CMK (cell line): Measurements from ENCODE around the gene MMP13.
"Not testable (repeated sequence)": the region's sequence is repeated elsewhere in the genome, so short reads cannot be mapped to it uniquely, and the experiment has no call there.

Experiments
- DNase-seq: peaks from one replicate; pipeline ENCODE4 v3.0.0-alpha.2; 2010; ENCODE audit warnings: low read depth

MMP13 gene

DNA sequence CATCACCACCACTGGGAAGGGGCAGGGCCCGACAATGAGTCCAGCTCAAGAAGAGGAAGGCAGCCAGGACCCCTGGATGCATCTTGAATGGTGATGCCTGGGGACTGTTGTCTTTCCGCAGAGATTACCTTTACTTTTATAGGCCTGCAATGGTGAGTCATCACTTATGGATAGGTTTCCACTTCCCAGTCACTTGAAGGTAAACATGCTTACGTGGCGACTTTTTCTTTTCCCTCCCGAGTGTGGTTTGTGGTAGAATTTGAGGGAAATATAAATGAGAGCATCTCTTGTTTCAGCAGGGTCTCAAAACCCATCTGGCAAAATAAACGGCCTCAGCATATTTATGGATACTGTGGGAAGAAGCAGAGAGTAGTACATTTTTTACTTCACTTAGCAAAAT, at the start of gene MMP13:
MMP13 (minus strand) TSS at position 109 of the 400 bp plus-strand sequence; CDS start at position 82, 27 bp downstream.
- DNase-seq = no peak

GRCh38 chr11:103004234-103004633, 48.7 kb upstream of the MMP13 start:
- not testable (repeated sequence) for DNase-seq

DNA sequence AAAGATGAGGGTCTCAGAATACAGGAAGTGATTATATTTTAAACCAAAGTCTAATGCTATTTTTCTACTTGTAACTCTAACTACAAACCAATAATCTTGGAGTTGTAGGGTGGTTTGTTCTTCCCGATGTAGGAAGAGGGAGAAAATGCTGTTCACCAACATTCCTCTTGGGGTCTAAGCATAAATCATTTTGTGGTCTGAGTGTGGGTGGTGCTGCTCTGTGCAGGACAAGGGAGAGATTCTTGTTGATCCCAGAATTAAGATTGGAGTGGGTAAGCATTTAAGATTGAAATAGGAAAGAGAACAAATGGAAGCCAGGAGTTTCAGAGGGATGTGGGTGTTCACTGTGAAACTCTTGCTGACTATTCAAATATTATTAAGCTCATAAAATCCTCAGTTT, 38.6 kb upstream of the MMP13 start:
- no peak for DNase-seq

- DNase-seq = no peak
Observed at GRCh38 chr11:102991776-102992175, 36.2 kb upstream of the MMP13 start.

- DNase-seq = no peak
Observed at GRCh38 chr11:102990145-102990544, 34.6 kb upstream of the MMP13 start.

- DNase-seq = no peak
Observed at GRCh38 chr11:102989379-102990047, 34.0 kb upstream of the MMP13 start.

- DNase-seq = no peak
Observed at GRCh38 chr11:102986815-102987214, 31.3 kb upstream of the MMP13 start.

GRCh38 chr11:102985850-102986249, 30.3 kb upstream of the MMP13 start:
- no peak for DNase-seq

- no peak for DNase-seq
Observed at GRCh38 chr11:102983486-102983885, 28.0 kb upstream of the MMP13 start.

GRCh38 chr11:102981324-102981910, 25.9 kb upstream of the MMP13 start:
- DNase-seq = no peak

- no peak for DNase-seq
Observed at GRCh38 chr11:102974552-102975280, 19.2 kb upstream of the MMP13 start.

GRCh38 chr11:102973698-102974097, 18.2 kb upstream of the MMP13 start:
- DNase-seq = not testable (repeated sequence)

- no peak for DNase-seq
Observed at GRCh38 chr11:102972853-102973252, 17.3 kb upstream of the MMP13 start.

- no peak for DNase-seq
Observed at GRCh38 chr11:102971766-102972165, 16.2 kb upstream of the MMP13 start.

DNA sequence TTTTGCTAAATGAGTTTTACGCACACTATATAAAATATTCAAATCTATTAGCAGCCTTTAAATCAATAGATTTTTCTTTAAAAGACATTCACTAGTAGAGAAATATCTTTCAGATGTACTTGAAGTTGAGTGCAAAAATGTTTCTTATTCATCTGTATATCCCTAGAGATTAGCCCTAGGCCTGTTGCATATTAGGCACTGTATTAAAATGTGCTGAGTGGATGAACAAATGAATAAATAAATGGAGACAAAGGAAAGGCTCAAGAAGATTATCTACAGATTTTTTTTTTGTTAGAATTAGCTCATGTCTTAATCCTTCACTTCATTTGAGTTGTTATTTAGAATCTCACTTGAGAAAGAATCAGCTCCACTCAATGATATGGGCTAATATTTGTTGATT, 12.0 kb upstream of the MMP13 start:
- DNase-seq = no peak

DNA sequence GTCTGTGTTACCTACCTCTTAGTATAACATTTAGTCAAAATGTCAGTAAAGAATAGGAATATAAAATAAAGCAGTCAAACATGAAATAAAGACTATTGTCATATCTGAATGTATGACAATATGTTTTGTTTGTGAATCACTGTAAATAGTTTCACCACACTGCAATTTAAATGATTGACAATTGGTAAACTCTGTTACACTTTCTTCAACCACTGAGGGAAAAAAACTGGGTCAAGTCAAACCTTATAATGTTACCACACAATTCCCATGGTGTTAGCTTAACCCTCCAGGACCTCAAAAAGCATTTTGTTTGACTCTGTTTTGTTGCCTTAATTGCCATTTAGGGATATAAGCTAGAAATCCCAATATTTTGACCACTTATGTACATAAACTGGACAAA, 10.5 kb upstream of the MMP13 start:
- no peak for DNase-seq

DNA sequence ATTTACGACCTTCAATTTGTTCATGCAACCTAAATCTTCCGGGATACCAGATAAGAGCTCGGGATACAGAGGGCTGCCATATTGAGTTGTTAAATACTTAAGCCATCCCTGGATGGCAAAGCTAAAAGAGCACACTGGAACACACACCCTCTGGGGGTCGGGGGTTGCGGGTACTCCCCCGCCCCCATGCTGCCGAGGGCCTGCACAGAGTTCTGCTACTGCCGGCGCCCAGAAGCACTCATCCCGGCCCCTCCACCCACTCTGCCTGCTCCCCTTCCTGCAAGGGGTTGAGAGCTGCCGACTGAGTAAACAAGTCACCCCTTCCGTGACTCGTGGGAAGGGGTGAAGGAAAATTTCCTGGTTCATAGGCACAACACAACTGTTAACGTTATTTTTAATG, 9.3 kb upstream of the MMP13 start:
- DNase-seq = no peak

GRCh38 chr11:102957953-102958352, 2.4 kb upstream of the MMP13 start:
- DNase-seq = no peak

DNA sequence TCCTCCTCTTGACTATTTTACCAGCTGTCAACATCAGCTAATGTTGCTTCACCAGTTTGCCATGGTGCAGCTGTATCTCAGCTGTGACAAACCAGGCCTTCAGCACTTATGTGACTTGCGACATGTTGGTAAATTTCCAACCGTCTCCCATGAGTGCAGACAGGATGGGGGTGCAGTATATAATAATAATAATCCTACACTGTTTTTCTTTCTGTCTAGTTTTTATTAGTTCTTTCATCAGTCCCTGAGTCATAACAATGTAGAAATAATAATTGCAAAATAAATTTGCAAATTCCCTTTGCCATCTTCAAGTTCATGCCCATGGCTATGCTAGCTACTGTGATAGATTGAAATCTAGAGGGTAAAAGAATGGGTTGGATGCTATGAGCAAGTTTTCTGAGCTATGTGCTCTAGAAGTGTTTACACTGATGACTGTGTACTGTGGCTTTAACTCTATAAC, 4.9 kb downstream of the MMP13 start:
- DNase-seq = no peak

GRCh38 chr11:102946237-102946636, 9.3 kb downstream of the MMP13 start:
- DNase-seq = no peak

GRCh38 chr11:102940714-102941588, 14.6 kb downstream of the MMP13 start:
- DNase-seq = peak; percentile 32

GRCh38 chr11:102936864-102937509, 18.5 kb downstream of the MMP13 start:
- DNase-seq = no peak
